CD8-positive, alpha-beta memory T cell (primary cell): ENCODE data around the gene KPNA1. TPM values are rescaled to one million over a fixed set of nuclear protein-coding genes. Genes with fewer than 3 reads are reported as not detected.

Experiments used
- CTCF ChIA-PET: fragments of 350-600 bp; sonication (Branson Sonifier 250); formaldehyde crosslinking; loops from one replicate; lab custom pipeline; 2021; ENCODE audit warnings: antibody characterized with exemption; lab: Charles Lee
- POLR2A ChIA-PET: fragments of 350-600 bp; sonication (Branson Sonifier 250); formaldehyde crosslinking; loops from one replicate; lab custom pipeline; 2021; ENCODE audit warnings: antibody characterized with exemption; lab: Charles Lee
- DNase-seq, 5 donors: peaks; one replicate each; pipeline versions ENCODE4 v3.0.0 to v3.0.0-alpha.2; 2020 to 2022; ENCODE audit warnings: mixed read lengths in 1 of 5
- H3K27ac ChIP-seq: one replicate; pipeline ENCODE4 v1.7.0; 2013; ENCODE audit warnings: low read depth, mild to moderate bottlenecking, low read length, moderate library complexity
- H3K27me3 ChIP-seq: 2 replicates; pipeline ENCODE4 v1.7.0; 2013; ENCODE audit warnings: low read length, mild to moderate bottlenecking; ENCODE audit not compliant: insufficient read depth, poor library complexity, severe bottlenecking
- H3K36me3 ChIP-seq: 2 replicates; pipeline ENCODE4 v1.7.0; 2013; ENCODE audit warnings: mild to moderate bottlenecking, low read length, moderate library complexity; ENCODE audit not compliant: insufficient read depth
- H3K4me1 ChIP-seq: 2 replicates; pipeline ENCODE4 v1.7.0; 2013; ENCODE audit warnings: mild to moderate bottlenecking, low read length, moderate library complexity; ENCODE audit not compliant: insufficient read depth
- H3K4me3 ChIP-seq: 2 replicates; pipeline ENCODE4 v1.7.0; 2013; ENCODE audit warnings: mild to moderate bottlenecking, low read length
- H3K9me3 ChIP-seq: 2 replicates; pipeline ENCODE4 v1.7.0; 2013; ENCODE audit warnings: mild to moderate bottlenecking, low read length
- H3K27ac Mint-ChIP-seq, 8 donors: one replicate each; pipeline ENCODE4 v1.8.0; 2020 to 2021; ENCODE audit warnings: mixed read lengths in 8 of 8, mild to moderate bottlenecking in 6 of 8, inconsistent platforms in 3 of 8, moderate library complexity in 3 of 8
- H3K27me3 Mint-ChIP-seq, 2 donors: one replicate each; pipeline ENCODE4 v1.8.0; 2020 to 2021; ENCODE audit warnings: mixed read lengths in 2 of 2, mild to moderate bottlenecking in 1 of 2, moderate library complexity in 1 of 2
- H3K36me3 Mint-ChIP-seq, 3 donors: one replicate each; pipeline ENCODE4 v1.8.0; 2020 to 2021; ENCODE audit warnings: mixed read lengths in 3 of 3, inconsistent platforms in 1 of 3, mild to moderate bottlenecking in 1 of 3
- H3K4me1 Mint-ChIP-seq, 3 donors: one replicate each; pipeline ENCODE4 v1.8.0; 2020 to 2021; ENCODE audit warnings: mixed read lengths in 3 of 3, inconsistent platforms in 1 of 3, mild to moderate bottlenecking in 1 of 3
- H3K4me3 Mint-ChIP-seq, 7 donors: one replicate each; pipeline ENCODE4 v1.8.0; 2020 to 2021; ENCODE audit warnings: mixed read lengths in 7 of 7, mild to moderate bottlenecking in 6 of 7, moderate library complexity in 4 of 7, inconsistent platforms in 2 of 7
- H3K9me3 Mint-ChIP-seq, 5 donors: one replicate each; pipeline ENCODE4 v1.8.0; 2020 to 2022; ENCODE audit warnings: mixed read lengths in 5 of 5, mild to moderate bottlenecking in 3 of 5, moderate library complexity in 2 of 5, inconsistent platforms in 1 of 5
- polyA plus RNA-seq: library from polyadenylated mRNA; unstranded; fragments of 300-500 nt; fragmentation: Illumina TruSeq; gene quantifications from one replicate; pipeline ENCODE4 v1.2.3, GENCODE V29; 2021
- total RNA-seq, 2 experiments: library from RNA; stranded (reverse); gene quantifications; one replicate each; pipeline ENCODE4 v1.2.3, GENCODE V29; 2021

The KPNA1 gene
- total and polyA plus RNA-seq, 3 experiments from 2014 or later, result 49.1 to 60.4 (median 58.6) TPM

GRCh38 chr3:122538956-122539490 lies 24.3 kb upstream of the KPNA1 start:
- POLR2A ChIA-PET, result no interaction called here
- no peaks in the 10 kb centered on the region for H3K9me3 ChIP-seq
- no peak for DNase-seq
- CTCF ChIA-PET, result no interaction called here
- no peaks in the 10 kb centered on the region for H3K27me3 ChIP-seq
- no peaks in the 10 kb centered on the region for H3K9me3 Mint-ChIP-seq
- no peaks in the 10 kb centered on the region for H3K27me3 Mint-ChIP-seq
- H3K4me1 ChIP-seq, result no peaks in the 10 kb centered on the region
- H3K36me3 ChIP-seq, result peaks cover 42% of the 10 kb centered on the region
- H3K4me3 Mint-ChIP-seq, result no peak overlapping the region
- H3K4me1 Mint-ChIP-seq, result peaks cover 9 to 19% (median 10%) of the 10 kb centered on the region in 3 donors
- H3K36me3 Mint-ChIP-seq, result peaks cover 12 to 79% (median 35%) of the 10 kb centered on the region in 3 donors
- no peak overlapping the region for H3K4me3 ChIP-seq
- H3K27ac ChIP-seq, result no peak overlapping the region
- H3K27ac Mint-ChIP-seq, result peak overlapping the region in 5 of 8 donors; percentile 6 to 87 (median 12)

GRCh38 chr3:122536632-122537001 lies 21.9 kb upstream of the KPNA1 start:
- Histone ChIP-seq H3K27me3 (no peaks in the 10 kb centered on the region), H3K4me1 (no peaks in the 10 kb centered on the region), H3K9me3 (no peaks in the 10 kb centered on the region), H3K27ac (no peak overlapping the region), H3K4me3 (no peak overlapping the region), H3K36me3 (peaks cover 62% of the 10 kb centered on the region)
- DNase-seq, result no peak
- no peaks in the 10 kb centered on the region for H3K27me3 Mint-ChIP-seq
- H3K4me3 Mint-ChIP-seq, result no peak overlapping the region
- H3K27ac Mint-ChIP-seq, result peak overlapping the region in 4 of 8 donors; percentile 5 to 36 (median 22)
- peaks cover 8 to 91% (median 45%) of the 10 kb centered on the region in 3 donors for H3K36me3 Mint-ChIP-seq
- H3K4me1 Mint-ChIP-seq, result peaks cover 10 to 19% (median 12%) of the 10 kb centered on the region in 3 donors
- ChIA-PET POLR2A (no interaction called here), CTCF (no interaction called here)
- H3K9me3 Mint-ChIP-seq, result no peaks in the 10 kb centered on the region

DNA sequence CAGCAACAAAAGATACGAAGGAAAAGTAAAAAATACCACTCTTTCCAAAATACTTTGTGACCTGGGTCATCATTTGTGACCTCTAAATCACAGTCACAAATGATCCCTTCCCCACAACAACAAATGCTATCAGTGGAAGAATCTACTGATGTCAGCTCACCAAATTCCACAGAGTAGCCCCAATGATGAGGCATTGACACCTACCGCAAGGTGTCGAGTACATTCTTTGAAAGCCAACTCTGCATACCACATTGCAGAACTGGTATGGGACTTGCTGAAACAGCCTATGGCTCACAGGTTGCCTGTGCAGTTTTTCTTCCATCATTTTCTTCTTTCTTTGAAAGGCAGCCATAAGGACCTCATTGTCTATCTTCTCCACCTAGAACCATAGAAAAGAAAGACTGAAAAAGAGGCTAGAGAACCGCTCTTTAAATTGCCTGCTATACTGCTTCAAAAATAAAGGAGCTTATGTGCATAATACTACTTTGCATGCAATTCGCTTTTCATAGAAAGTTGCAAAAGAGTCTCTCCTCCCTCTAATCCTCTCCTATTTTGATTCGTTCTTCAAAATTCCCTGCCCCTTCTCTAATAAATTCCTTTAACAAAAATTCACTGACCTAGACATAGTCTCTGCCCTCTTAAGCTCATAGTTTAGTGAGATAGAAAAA lies 21.4 kb upstream of the KPNA1 start:
- no peaks in the 10 kb centered on the region for H3K27me3 ChIP-seq
- H3K27ac ChIP-seq, result no peak overlapping the region
- peaks cover 8 to 90% (median 45%) of the 10 kb centered on the region in 3 donors for H3K36me3 Mint-ChIP-seq
- H3K27ac Mint-ChIP-seq, result peak overlapping the region in 1 of 8 donors; percentile 5
- no peak overlapping the region for H3K4me3 Mint-ChIP-seq
- H3K4me3 ChIP-seq, result no peak overlapping the region
- POLR2A ChIA-PET, result no interaction called here
- H3K27me3 Mint-ChIP-seq, result no peaks in the 10 kb centered on the region
- CTCF ChIA-PET, result interaction anchor here (0.6 kb wide), 1 partner anchor 144 kb away, joined by 3 read pairs; no protein-coding TSS in a partner anchor
- no peak for DNase-seq
- H3K36me3 ChIP-seq, result peaks cover 60% of the 10 kb centered on the region
- H3K9me3 Mint-ChIP-seq, result no peaks in the 10 kb centered on the region
- no peaks in the 10 kb centered on the region for H3K4me1 ChIP-seq
- no peaks in the 10 kb centered on the region for H3K9me3 ChIP-seq
- H3K4me1 Mint-ChIP-seq, result peaks cover 10 to 19% (median 12%) of the 10 kb centered on the region in 3 donors

DNA sequence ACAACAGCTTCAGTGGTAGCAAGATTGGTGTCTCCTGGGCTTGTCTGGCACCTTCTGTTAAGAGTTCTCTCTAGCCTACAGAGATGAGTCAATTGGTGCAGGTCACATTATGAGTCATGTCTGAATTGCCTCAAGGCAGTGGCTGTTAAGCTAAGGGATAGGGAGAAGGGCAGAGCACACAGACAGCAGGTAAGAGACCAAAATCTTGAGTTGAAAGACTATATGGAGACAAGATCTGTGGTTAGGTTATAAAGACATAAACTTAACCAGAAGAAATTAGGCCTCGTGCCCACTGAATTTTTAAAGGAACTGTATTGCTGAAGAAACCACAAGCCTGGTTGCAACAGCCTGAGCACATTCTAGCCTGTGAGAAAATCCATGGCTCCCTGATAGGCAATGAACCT lies 19.2 kb upstream of the KPNA1 start:
- POLR2A ChIA-PET, result no interaction called here
- no peak for DNase-seq
- peaks cover 60% of the 10 kb centered on the region for H3K36me3 ChIP-seq
- no peaks in the 10 kb centered on the region for H3K4me1 ChIP-seq
- H3K27me3 Mint-ChIP-seq, result no peaks in the 10 kb centered on the region
- no peak overlapping the region for H3K4me3 ChIP-seq
- peak overlapping the region in 3 of 8 donors; percentile 9 to 68 (median 48) for H3K27ac Mint-ChIP-seq
- no peaks in the 10 kb centered on the region for H3K9me3 ChIP-seq
- H3K27ac ChIP-seq, result no peak overlapping the region
- H3K9me3 Mint-ChIP-seq, result no peaks in the 10 kb centered on the region
- H3K27me3 ChIP-seq, result no peaks in the 10 kb centered on the region
- peaks cover 5 to 9% (median 8%) of the 10 kb centered on the region in 3 donors for H3K4me1 Mint-ChIP-seq
- peaks cover 0 to 82% (median 42%) of the 10 kb centered on the region in 3 donors for H3K36me3 Mint-ChIP-seq
- CTCF ChIA-PET, result interaction anchor here (1.4 kb wide), 1 partner anchor 155 kb away, joined by 3 read pairs; no protein-coding TSS in a partner anchor
- H3K4me3 Mint-ChIP-seq, result no peak overlapping the region

DNA sequence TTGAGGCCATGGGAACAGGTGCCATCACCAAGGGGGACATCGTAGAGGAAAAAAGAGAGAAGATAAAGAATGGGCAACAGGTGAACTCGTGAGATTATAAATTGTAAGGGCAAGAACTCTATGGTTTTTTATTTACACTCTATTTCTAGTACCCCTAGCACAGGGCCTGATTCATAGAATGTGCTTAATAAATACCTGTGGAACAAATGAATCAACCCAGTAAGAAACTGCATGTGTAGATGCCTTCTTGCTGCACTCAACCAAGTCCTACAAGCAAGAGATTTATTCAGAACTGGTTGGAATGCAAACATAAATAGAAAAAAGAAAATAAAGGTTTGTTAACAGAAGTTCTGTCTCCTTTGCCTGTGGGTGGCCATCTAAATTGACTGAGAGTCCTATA lies 18.7 kb upstream of the KPNA1 start:
- CTCF ChIA-PET, result interaction anchor here (1.4 kb wide), 1 partner anchor 155 kb away, joined by 3 read pairs; no protein-coding TSS in a partner anchor

DNA sequence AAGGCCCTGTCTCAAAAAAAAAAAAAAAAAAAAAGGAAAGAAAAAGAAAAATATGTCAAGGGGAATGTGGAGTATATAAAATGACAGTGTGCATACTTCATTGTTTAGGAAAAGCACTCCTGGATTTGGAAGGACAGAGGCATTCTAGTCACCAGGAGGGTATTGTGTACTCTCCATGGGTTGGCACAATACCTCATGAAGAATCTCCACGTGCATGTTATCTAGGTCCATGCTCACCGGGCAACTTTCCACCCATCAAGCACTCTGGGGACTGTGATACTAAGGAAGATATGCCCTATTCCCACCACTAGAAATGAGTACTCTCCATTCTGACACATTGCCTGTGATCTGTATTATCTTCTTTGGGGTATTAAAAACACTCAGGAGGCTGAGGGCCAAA lies 15.4 kb upstream of the KPNA1 start:
- H3K27me3 Mint-ChIP-seq, result no peaks in the 10 kb centered on the region
- H3K4me1 Mint-ChIP-seq, result peaks cover 0 to 4% (median 0%) of the 10 kb centered on the region in 3 donors
- H3K4me3 Mint-ChIP-seq, result no peak overlapping the region
- peak overlapping the region in 1 of 8 donors; percentile 23 for H3K27ac Mint-ChIP-seq
- CTCF ChIA-PET, result no interaction called here
- Histone ChIP-seq H3K36me3 (peaks cover 38% of the 10 kb centered on the region), H3K4me1 (no peaks in the 10 kb centered on the region), H3K27ac (no peak overlapping the region), H3K9me3 (no peaks in the 10 kb centered on the region), H3K27me3 (no peaks in the 10 kb centered on the region), H3K4me3 (no peak overlapping the region)
- H3K36me3 Mint-ChIP-seq, result peaks cover 0 to 62% (median 24%) of the 10 kb centered on the region in 3 donors
- POLR2A ChIA-PET, result no interaction called here
- no peaks in the 10 kb centered on the region for H3K9me3 Mint-ChIP-seq
- DNase-seq, result no peak

More for the DNA sequence above, 18.7 kb upstream of the KPNA1 start:
- H3K9me3 Mint-ChIP-seq, result no peaks in the 10 kb centered on the region
- POLR2A ChIA-PET, result no interaction called here
- no peaks in the 10 kb centered on the region for H3K27me3 ChIP-seq
- H3K9me3 ChIP-seq, result no peaks in the 10 kb centered on the region
- H3K4me1 Mint-ChIP-seq, result peaks cover 4 to 7% (median 5%) of the 10 kb centered on the region in 3 donors
- DNase-seq, result no peak
- H3K27me3 Mint-ChIP-seq, result no peaks in the 10 kb centered on the region
- H3K4me1 ChIP-seq, result no peaks in the 10 kb centered on the region
- no peak overlapping the region for H3K4me3 ChIP-seq
- H3K27ac Mint-ChIP-seq, result peak overlapping the region; percentile 6 to 88 (median 18)
- H3K36me3 Mint-ChIP-seq, result peaks cover 0 to 79% (median 39%) of the 10 kb centered on the region in 3 donors
- no peak overlapping the region for H3K4me3 Mint-ChIP-seq
- H3K36me3 ChIP-seq, result peaks cover 55% of the 10 kb centered on the region
- no peak overlapping the region for H3K27ac ChIP-seq

DNA sequence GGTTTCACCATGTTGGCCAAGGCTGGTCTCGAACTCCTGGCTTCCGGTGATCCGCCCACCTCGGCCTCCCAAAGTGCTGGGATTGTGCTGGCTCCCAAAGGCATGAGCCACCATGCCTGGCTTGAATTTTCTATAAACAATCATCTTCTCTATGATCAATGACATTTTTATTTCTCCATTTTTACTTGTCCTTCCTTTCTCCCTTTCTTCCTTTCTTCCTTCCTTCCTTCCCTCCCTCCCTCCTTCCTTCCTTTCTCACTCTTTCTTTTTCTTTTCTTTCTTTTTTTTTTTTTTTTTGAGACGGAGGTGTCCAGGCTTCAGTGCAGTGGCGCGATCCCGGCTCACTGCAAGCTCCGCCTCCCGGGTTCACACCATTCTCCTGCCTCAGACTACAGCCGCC lies 8.6 kb upstream of the KPNA1 start:
- H3K27me3 ChIP-seq, result no peaks in the 10 kb centered on the region
- no peaks in the 10 kb centered on the region for H3K9me3 ChIP-seq
- POLR2A ChIA-PET, result no interaction called here
- DNase-seq, result no peak
- H3K27me3 Mint-ChIP-seq, result peaks cover 0 to 3% of the 10 kb centered on the region in 2 donors
- H3K4me1 ChIP-seq, result no peaks in the 10 kb centered on the region
- H3K4me1 Mint-ChIP-seq, result no peaks in the 10 kb centered on the region
- H3K4me3 ChIP-seq, result no peak overlapping the region
- H3K36me3 Mint-ChIP-seq, result peaks cover 0 to 12% (median 2%) of the 10 kb centered on the region in 3 donors
- no peak overlapping the region for H3K27ac Mint-ChIP-seq
- H3K9me3 Mint-ChIP-seq, result no peaks in the 10 kb centered on the region
- H3K4me3 Mint-ChIP-seq, result no peak overlapping the region
- H3K27ac ChIP-seq, result no peak overlapping the region
- CTCF ChIA-PET, result no interaction called here
- H3K36me3 ChIP-seq, result peaks cover 5% of the 10 kb centered on the region

DNA sequence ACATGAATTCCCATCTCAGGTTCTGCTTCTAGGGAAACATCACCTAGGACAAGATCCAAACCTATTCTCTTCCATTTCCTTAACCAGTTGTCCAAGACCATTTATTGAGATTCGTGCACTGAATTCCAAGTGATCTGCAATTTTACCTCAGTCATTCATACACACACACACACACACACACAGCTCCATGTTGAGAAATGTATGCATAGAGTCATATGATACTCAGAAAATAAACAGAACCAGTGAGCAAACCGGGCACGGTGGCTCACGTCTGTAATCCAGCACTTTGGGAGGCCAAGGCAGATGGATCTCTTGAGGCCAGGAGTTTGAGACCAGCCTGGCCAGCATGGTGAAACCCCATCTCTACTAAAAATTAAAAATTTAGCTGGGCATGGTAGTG lies 6.1 kb upstream of the KPNA1 start:
- Histone ChIP-seq H3K9me3 (no peaks in the 10 kb centered on the region), H3K4me3 (no peak overlapping the region), H3K27ac (no peak overlapping the region), H3K27me3 (no peaks in the 10 kb centered on the region), H3K36me3 (no peaks in the 10 kb centered on the region), H3K4me1 (no peaks in the 10 kb centered on the region)
- Mint-ChIP-seq H3K4me1 (no peaks in the 10 kb centered on the region), H3K27me3 (peaks cover 0 to 3% of the 10 kb centered on the region in 2 donors), H3K9me3 (no peaks in the 10 kb centered on the region), H3K36me3 (no peaks in the 10 kb centered on the region), H3K4me3 (no peak overlapping the region), H3K27ac (peak overlapping the region in 1 of 8 donors; percentile 5)
- ChIA-PET POLR2A (no interaction called here), CTCF (no interaction called here)
- DNase-seq, result no peak
